Esophagus squamous epithelium (tissue), 4 donors: Measurements from ENCODE around the gene SVBP.

Experiments
- POLR2A ChIP-seq, 4 donors: fragments of 450-650 bp; IDR thresholded peaks; one replicate each; pipeline ENCODE4 v1.6.1; 2017; ENCODE audit warnings: antibody characterized with exemption in 4 of 4, mild to moderate bottlenecking in 4 of 4, moderate library complexity in 3 of 4
- TF ChIP-seq, protein P1 (sequence below), 6 experiments: fragments of 450-650 bp in 4 of 6; fragments of 200-600 bp in 2 of 6; sonication (generic) in 2 of 6; IDR thresholded peaks; one replicate each; pipeline ENCODE4 v1.5.1; 2016 to 2019; ENCODE audit warnings: antibody characterized with exemption in 6 of 6, mild to moderate bottlenecking in 4 of 6, moderate library complexity in 4 of 6

GRCh38 chr1:42757892-42758275 lies 59.3 kb downstream of the SVBP start:
- TF ChIP-seq, protein P1, sequence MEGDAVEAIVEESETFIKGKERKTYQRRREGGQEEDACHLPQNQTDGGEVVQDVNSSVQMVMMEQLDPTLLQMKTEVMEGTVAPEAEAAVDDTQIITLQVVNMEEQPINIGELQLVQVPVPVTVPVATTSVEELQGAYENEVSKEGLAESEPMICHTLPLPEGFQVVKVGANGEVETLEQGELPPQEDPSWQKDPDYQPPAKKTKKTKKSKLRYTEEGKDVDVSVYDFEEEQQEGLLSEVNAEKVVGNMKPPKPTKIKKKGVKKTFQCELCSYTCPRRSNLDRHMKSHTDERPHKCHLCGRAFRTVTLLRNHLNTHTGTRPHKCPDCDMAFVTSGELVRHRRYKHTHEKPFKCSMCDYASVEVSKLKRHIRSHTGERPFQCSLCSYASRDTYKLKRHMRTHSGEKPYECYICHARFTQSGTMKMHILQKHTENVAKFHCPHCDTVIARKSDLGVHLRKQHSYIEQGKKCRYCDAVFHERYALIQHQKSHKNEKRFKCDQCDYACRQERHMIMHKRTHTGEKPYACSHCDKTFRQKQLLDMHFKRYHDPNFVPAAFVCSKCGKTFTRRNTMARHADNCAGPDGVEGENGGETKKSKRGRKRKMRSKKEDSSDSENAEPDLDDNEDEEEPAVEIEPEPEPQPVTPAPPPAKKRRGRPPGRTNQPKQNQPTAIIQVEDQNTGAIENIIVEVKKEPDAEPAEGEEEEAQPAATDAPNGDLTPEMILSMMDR (IDR thresholded peaks at IDR 0.05) = no peak
- no peak for TF ChIP-seq POLR2A (IDR thresholded peaks at IDR 0.05)
